ENCODE results near the gene ANKRD39. TPM values are rescaled to one million over a fixed set of nuclear protein-coding genes. Genes with fewer than 3 reads are reported as not detected.

The ANKRD39 gene
- total and polyA plus RNA-seq, 4 donors, result 7.4 to 16.9 (median 15.6) TPM

DNA sequence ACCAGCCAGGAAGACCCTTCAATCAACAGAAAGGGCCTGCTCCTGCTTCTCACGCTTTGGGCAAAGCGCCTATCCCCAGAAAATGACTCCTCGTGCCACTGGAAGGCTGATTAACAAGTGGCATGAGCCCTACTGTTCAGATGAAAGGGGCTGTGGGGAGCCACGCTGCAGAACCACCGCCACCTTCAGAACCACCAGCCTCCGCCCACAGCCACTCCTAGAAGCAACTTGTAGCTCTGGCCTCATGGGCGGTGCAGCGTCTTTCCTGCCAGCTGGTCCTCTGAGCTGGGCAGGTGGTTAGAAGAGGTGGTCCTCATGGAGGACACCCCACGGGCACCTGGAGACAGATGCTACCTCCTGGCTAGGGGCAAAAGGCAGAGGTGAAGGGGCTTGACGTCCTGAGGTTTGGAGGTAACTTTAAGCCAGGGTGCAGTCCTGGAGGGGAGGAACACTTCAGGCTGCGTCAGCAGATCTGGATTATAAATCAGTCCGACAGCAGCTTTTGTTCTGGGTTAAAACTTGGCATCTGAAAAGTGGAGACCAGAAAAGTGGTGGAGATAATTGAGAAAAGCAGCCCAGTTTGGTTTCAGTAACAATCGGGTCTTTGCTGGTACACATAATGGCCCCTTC, 12.9 kb upstream of the ANKRD39 start:
- TF ChIP-seq, protein P1, sequence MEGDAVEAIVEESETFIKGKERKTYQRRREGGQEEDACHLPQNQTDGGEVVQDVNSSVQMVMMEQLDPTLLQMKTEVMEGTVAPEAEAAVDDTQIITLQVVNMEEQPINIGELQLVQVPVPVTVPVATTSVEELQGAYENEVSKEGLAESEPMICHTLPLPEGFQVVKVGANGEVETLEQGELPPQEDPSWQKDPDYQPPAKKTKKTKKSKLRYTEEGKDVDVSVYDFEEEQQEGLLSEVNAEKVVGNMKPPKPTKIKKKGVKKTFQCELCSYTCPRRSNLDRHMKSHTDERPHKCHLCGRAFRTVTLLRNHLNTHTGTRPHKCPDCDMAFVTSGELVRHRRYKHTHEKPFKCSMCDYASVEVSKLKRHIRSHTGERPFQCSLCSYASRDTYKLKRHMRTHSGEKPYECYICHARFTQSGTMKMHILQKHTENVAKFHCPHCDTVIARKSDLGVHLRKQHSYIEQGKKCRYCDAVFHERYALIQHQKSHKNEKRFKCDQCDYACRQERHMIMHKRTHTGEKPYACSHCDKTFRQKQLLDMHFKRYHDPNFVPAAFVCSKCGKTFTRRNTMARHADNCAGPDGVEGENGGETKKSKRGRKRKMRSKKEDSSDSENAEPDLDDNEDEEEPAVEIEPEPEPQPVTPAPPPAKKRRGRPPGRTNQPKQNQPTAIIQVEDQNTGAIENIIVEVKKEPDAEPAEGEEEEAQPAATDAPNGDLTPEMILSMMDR (IDR thresholded peaks at IDR 0.05; ENCODE audit: control extremely low read depth, extremely low read depth), result no peak
- Histone ChIP-seq H3K27ac (ENCODE audit: low read depth in 1 of 2, low read length in 1 of 2) (peak overlapping the region; percentile 89 to 94), H3K27me3 (ENCODE audit: control insufficient read depth in 3 of 3, insufficient read depth in 3 of 3, low read length in 2 of 3) (no peaks in the 10 kb centered on the region), H3K9ac (ENCODE audit: insufficient read depth in 1 of 2, low read length in 2 of 2) (peak overlapping the region in 1 of 2 donors; percentile 58), H3K4me3 (peak overlapping the region; percentile 71), H3K4me1 (ENCODE audit: control insufficient read depth in 5 of 5, insufficient read depth in 5 of 5, low read length in 5 of 5) (peaks cover 0 to 36% (median 22%) of the 10 kb centered on the region in 5 donors), H3K36me3 (ENCODE audit: control insufficient read depth in 4 of 4, insufficient read depth in 4 of 4, low read length in 4 of 4) (peaks cover 0 to 18% (median 8%) of the 10 kb centered on the region in 4 donors), H3K9me3 (ENCODE audit: control insufficient read depth in 4 of 4, insufficient read depth in 3 of 4, low read length in 3 of 4) (no peaks in the 10 kb centered on the region)
- DNase-seq (peak; percentile 37 to 50 (median 40)), ATAC-seq (ENCODE audit: insufficient read depth, low FRiP score) (no peak)
- 11 to 13% methylated on average over 13 of the region's 13 CpGs for WGBS, 2 donors

DNA sequence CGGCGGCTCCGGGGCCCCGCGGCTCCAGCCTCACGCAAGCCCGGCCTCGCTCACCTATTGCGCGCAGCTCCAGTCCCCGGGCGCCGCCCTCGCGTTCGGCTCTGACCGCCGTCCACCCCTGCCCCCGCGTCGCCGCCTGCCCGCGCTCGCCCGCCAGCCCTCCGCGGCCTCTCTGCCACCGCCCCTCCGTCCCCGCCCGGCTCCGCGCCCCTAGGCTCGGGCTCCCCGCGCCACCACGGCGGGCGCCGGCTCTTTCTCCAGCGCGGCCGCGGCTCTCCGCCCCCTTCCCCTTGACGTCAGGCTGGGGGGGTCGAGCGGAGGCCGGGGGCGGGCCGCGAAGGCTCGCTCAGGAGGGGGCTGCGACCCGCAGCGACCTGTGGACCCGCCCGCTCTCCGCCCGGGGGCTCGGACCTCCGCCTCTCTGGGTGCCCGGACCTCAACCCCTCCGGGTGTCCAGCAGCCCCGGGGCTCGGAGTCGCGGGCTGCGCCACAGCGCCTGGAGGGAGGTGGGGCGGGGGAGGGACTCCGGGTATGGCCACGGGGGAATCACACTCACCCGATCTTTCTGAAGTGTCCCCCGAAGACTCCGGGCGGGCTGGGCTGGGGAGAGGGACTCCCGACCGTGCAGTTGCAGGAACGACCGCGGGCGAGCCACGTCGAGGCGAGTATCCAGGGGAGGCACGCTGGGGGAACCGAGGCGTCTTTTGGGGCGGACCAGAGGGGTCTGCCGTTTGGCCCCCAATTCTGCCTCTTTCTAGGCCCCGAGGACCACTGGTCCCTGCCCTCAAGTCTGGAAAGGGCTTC, 12.2 kb upstream of the ANKRD39 start, which contains the start of gene SEMA4C:
Gene SEMA4C, minus strand, starts transcription at position 259 of the 804 bp plus-strand sequence. CDS start 2,194 bp downstream, outside the sequence.
- peak; percentile 69 to 73 (median 73) for DNase-seq
- Histone ChIP-seq H3K4me3 (peak within 1 kb of the TSS; percentile 71), H3K36me3 (ENCODE audit: control insufficient read depth in 4 of 4, insufficient read depth in 4 of 4, low read length in 4 of 4) (peaks cover 0 to 25% (median 14%) of the 10 kb centered on the region in 4 donors), H3K9ac (ENCODE audit: insufficient read depth in 1 of 2, low read length in 2 of 2) (peak within 1 kb of the TSS; percentile 46 to 58), H3K27me3 (ENCODE audit: control insufficient read depth in 3 of 3, insufficient read depth in 3 of 3, low read length in 2 of 3) (no peaks in the 10 kb centered on the region), H3K27ac (ENCODE audit: low read depth in 1 of 2, low read length in 1 of 2) (peak within 1 kb of the TSS; percentile 90 to 94), H3K9me3 (ENCODE audit: control insufficient read depth in 4 of 4, insufficient read depth in 3 of 4, low read length in 3 of 4) (no peaks in the 10 kb centered on the region), H3K4me1 (ENCODE audit: control insufficient read depth in 5 of 5, insufficient read depth in 5 of 5, low read length in 5 of 5) (peaks cover 0 to 29% (median 22%) of the 10 kb centered on the region in 5 donors)
- ATAC-seq (ENCODE audit: insufficient read depth, low FRiP score), result peak; percentile 23
- 1 to 2% methylated on average over 65 to 93 of the region's 93 CpGs for WGBS, 2 donors
- TF ChIP-seq, protein P1 (IDR thresholded peaks at IDR 0.05; ENCODE audit: control extremely low read depth, extremely low read depth), result no peak

DNA sequence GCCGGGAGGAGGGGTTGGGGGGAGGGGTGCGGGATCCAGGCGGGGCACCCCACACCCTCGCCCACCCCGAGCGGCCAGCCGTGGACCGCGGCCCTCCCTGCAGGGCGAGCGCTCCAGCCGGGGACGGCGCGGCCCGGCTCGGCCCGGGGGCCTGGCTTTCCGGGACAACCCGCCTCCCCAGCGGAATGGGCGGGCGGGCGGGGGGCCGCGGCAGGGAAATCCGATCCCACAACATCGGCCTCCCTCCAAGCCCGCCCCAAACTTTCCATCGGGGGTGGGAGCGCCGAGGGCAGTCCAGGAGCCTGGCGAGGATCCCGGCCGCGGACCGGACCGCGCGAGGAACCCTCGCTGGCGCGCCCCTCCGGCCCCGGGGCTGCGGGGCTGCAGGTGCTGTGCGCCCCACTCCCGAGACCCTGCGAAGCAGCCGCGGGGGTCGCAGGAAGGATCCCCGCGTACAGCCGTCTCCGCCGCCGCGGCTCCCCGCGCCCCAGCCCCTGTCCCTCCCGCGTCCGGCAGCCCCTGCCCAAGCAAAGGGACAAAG, 11.5 kb upstream of the ANKRD39 start:
- H3K9ac ChIP-seq (ENCODE audit: insufficient read depth in 1 of 2, low read length in 2 of 2), result peak overlapping the region in 1 of 2 donors; percentile 46
- H3K27ac ChIP-seq (ENCODE audit: low read depth in 1 of 2, low read length in 1 of 2), result peak overlapping the region; percentile 90 to 94
- TF ChIP-seq, protein P1 (IDR thresholded peaks at IDR 0.05; ENCODE audit: control extremely low read depth, extremely low read depth), result no peak
- H3K27me3 ChIP-seq (ENCODE audit: control insufficient read depth in 3 of 3, insufficient read depth in 3 of 3, low read length in 2 of 3), result no peaks in the 10 kb centered on the region
- peak; percentile 91 to 94 (median 92) for DNase-seq
- peak overlapping the region; percentile 71 for H3K4me3 ChIP-seq
- no peaks in the 10 kb centered on the region for H3K9me3 ChIP-seq (ENCODE audit: control insufficient read depth in 4 of 4, insufficient read depth in 3 of 4, low read length in 3 of 4)
- peak; percentile 64 for ATAC-seq (ENCODE audit: insufficient read depth, low FRiP score)
- H3K4me1 ChIP-seq (ENCODE audit: control insufficient read depth in 5 of 5, insufficient read depth in 5 of 5, low read length in 5 of 5), result peaks cover 0 to 24% (median 19%) of the 10 kb centered on the region in 5 donors
- WGBS, 2 donors, result 1% methylated on average over 23 to 64 of the region's 64 CpGs
- peaks cover 0 to 31% (median 18%) of the 10 kb centered on the region in 4 donors for H3K36me3 ChIP-seq (ENCODE audit: control insufficient read depth in 4 of 4, insufficient read depth in 4 of 4, low read length in 4 of 4)

Measured in lung (tissue), 12 donors.